NCI-H2081 treated with DMSO at 0.1 percent for 48 hours (cell line): ENCODE measurements around the gene THBS3.
"Not testable (repeated sequence)": the region's sequence is repeated elsewhere in the genome, so short reads cannot be mapped to it uniquely, and the experiment has no call there.

ENCODE experiments used
- DNase-seq: peaks from one replicate; lab custom pipeline; 2025; lab: John Stamatoyannopoulos, UW

The THBS3 gene

GRCh38 chr1:155173478-155174323, 34.0 kb downstream of the THBS3 start, which contains the start of gene TRIM46:
Gene TRIM46, plus strand, starts transcription at chr1:155173849. Its CDS starts 118 bp downstream, at chr1:155173967.
- peak; percentile 42 for DNase-seq

GRCh38 chr1:155172732-155173477, 34.8 kb downstream of the THBS3 start, which contains the start of gene KRTCAP2:
Gene KRTCAP2, minus strand, starts transcription at chr1:155173304. Its CDS starts 80 bp downstream, at chr1:155173224.
- DNase-seq: peak; percentile 96

GRCh38 chr1:155171836-155172731, 35.6 kb downstream of the THBS3 start:
- no peak for DNase-seq

GRCh38 chr1:155170806-155171205, 36.9 kb downstream of the THBS3 start:
- DNase-seq: no peak

- no peak for DNase-seq
Measured at GRCh38 chr1:155170101-155170785, 37.5 kb downstream of the THBS3 start.

GRCh38 chr1:155169541-155169940, 38.2 kb downstream of the THBS3 start:
- no peak for DNase-seq

GRCh38 chr1:155168456-155169210, 39.1 kb downstream of the THBS3 start:
- DNase-seq: no peak

- DNase-seq: not testable (repeated sequence)
Measured at GRCh38 chr1:155168105-155168445, 39.6 kb downstream of the THBS3 start.

GRCh38 chr1:155167166-155168104, 40.3 kb downstream of the THBS3 start:
- peak; percentile 53 for DNase-seq

- no peak for DNase-seq
Measured at GRCh38 chr1:155166471-155167165, 41.1 kb downstream of the THBS3 start.

GRCh38 chr1:155166051-155166470, 41.6 kb downstream of the THBS3 start:
- no peak for DNase-seq

GRCh38 chr1:155164625-155165024, 43.1 kb downstream of the THBS3 start:
- not testable (repeated sequence) for DNase-seq

GRCh38 chr1:155163785-155164184, 43.9 kb downstream of the THBS3 start:
- DNase-seq: not testable (repeated sequence)

- DNase-seq: not testable (repeated sequence)
Measured at GRCh38 chr1:155162631-155163030, 45.1 kb downstream of the THBS3 start.

- no peak for DNase-seq
Measured at GRCh38 chr1:155160128-155160527, 47.6 kb downstream of the THBS3 start.

- DNase-seq: no peak
Measured at GRCh38 chr1:155158991-155159390, 48.7 kb downstream of the THBS3 start.

GRCh38 chr1:155155996-155156643, 51.6 kb downstream of the THBS3 start:
- not testable (repeated sequence) for DNase-seq
